HG03457 (cell line): Measurements from ENCODE around the gene EVA1B.

Experiments
- ATAC-seq: cut with Tn5 transposase; IDR thresholded peaks from one replicate; pipeline ENCODE4 v1.9.1; 2021; ENCODE audit warnings: moderate number of reproducible peaks; ENCODE audit not compliant: unreplicated experiment

Gene EVA1B

GRCh38 chr1:36323636-36324352 is at the start of gene EVA1B:
Gene EVA1B, minus strand, starts transcription at chr1:36323645. Its CDS starts 608 bp downstream, at chr1:36323037.
- ATAC-seq: no peak

- no peak for ATAC-seq
These were observed 49.2 kb upstream of the EVA1B start for GRCh38 chr1:36372617-36373016.

- no peak for ATAC-seq
These were observed 45.8 kb upstream of the EVA1B start for GRCh38 chr1:36369061-36369861.

GRCh38 chr1:36367798-36368197 is 44.4 kb upstream of the EVA1B start:
- ATAC-seq: no peak

GRCh38 chr1:36367066-36367465 is 43.6 kb upstream of the EVA1B start:
- no peak for ATAC-seq

GRCh38 chr1:36366091-36366661 is 42.7 kb upstream of the EVA1B start:
- ATAC-seq: no peak

GRCh38 chr1:36365381-36365780 is 41.9 kb upstream of the EVA1B start:
- ATAC-seq: no peak

GRCh38 chr1:36359911-36360550 is 36.6 kb upstream of the EVA1B start:
- ATAC-seq: no peak

GRCh38 chr1:36359383-36359782 is 35.9 kb upstream of the EVA1B start:
- ATAC-seq: no peak

- no peak for ATAC-seq
These were observed 35.2 kb upstream of the EVA1B start for GRCh38 chr1:36358514-36359084.

GRCh38 chr1:36355811-36356210 is 32.4 kb upstream of the EVA1B start:
- ATAC-seq: no peak

- no peak for ATAC-seq
These were observed 31.0 kb upstream of the EVA1B start for GRCh38 chr1:36354486-36354885.

- ATAC-seq: no peak
These were observed 29.7 kb upstream of the EVA1B start for GRCh38 chr1:36352910-36353878.

GRCh38 chr1:36352125-36352909 is 28.9 kb upstream of the EVA1B start:
- no peak for ATAC-seq

GRCh38 chr1:36351227-36351977 is 28.0 kb upstream of the EVA1B start:
- ATAC-seq: no peak

- ATAC-seq: no peak
These were observed 27.3 kb upstream of the EVA1B start for GRCh38 chr1:36350659-36351226.

GRCh38 chr1:36349839-36350238 is 26.4 kb upstream of the EVA1B start:
- no peak for ATAC-seq

GRCh38 chr1:36349241-36349671 is 25.8 kb upstream of the EVA1B start:
- no peak for ATAC-seq
